T-helper 17 cell (primary cell): ENCODE results near the gene FAM83E. TPM values are rescaled to one million over a fixed set of nuclear protein-coding genes. Genes with fewer than 3 reads are reported as not detected.

ENCODE experiments used
- ATAC-seq: fragments of 150-1000 bp; cut with Tn5 transposase; 2 replicates; pipeline ENCODE4 v1.10.0; 2021; ENCODE audit warnings: mild to moderate bottlenecking, moderate library complexity
- DNase-seq, 3 donors: peaks; one replicate each; pipeline versions ENCODE4 v3.0.0 to v3.0.0-alpha.2; 2020 to 2021
- H3K9me3 ChIP-seq: one replicate; pipeline ENCODE4 v1.7.0; 2013; ENCODE audit warnings: low read length, mild to moderate bottlenecking; ENCODE audit not compliant: control insufficient read depth, poor library complexity, severe bottlenecking
- H3K27ac Mint-ChIP-seq: one replicate; pipeline ENCODE4 v1.8.0; 2022; ENCODE audit warnings: mild to moderate bottlenecking, moderate library complexity, mixed read lengths
- H3K27me3 Mint-ChIP-seq: one replicate; pipeline ENCODE4 v1.8.0; 2022; ENCODE audit warnings: mixed read lengths
- H3K36me3 Mint-ChIP-seq: one replicate; pipeline ENCODE4 v1.8.0; 2022; ENCODE audit warnings: low read depth, mixed read lengths
- H3K4me1 Mint-ChIP-seq: one replicate; pipeline ENCODE4 v1.8.0; 2022; ENCODE audit warnings: mild to moderate bottlenecking, mixed read lengths
- H3K4me3 Mint-ChIP-seq: one replicate; pipeline ENCODE4 v1.8.0; 2022; ENCODE audit warnings: mild to moderate bottlenecking, moderate library complexity, mixed read lengths
- total RNA-seq, 4 donors: library from RNA in 2 of 4; stranded (reverse) in 2 of 4; gene quantifications; one replicate each; pipeline ENCODE4 v1.2.3 and lab custom pipeline; 2022 to 2026

FAM83E gene
- total RNA-seq, 2 donors from 2014 or later, result 3.1 to 3.6 TPM

GRCh38 chr19:48603850-48604249 lies 11.0 kb downstream of the FAM83E start:
- Mint-ChIP-seq H3K27me3 (peaks cover under 1% of the 10 kb centered on the region), H3K4me1 (peaks cover 3% of the 10 kb centered on the region), H3K27ac (no peak overlapping the region), H3K36me3 (no peaks in the 10 kb centered on the region), H3K4me3 (no peak overlapping the region)
- no peak for DNase-seq
- no peak for ATAC-seq
- H3K9me3 ChIP-seq, result no peaks in the 10 kb centered on the region

GRCh38 chr19:48603449-48603848 lies 11.4 kb downstream of the FAM83E start:
- H3K36me3 Mint-ChIP-seq, result no peaks in the 10 kb centered on the region
- ATAC-seq (no peak), DNase-seq (no peak)
- H3K9me3 ChIP-seq, result no peaks in the 10 kb centered on the region
- no peak overlapping the region for H3K27ac Mint-ChIP-seq
- H3K27me3 Mint-ChIP-seq, result peaks cover 5% of the 10 kb centered on the region
- H3K4me3 Mint-ChIP-seq, result no peak overlapping the region
- no peaks in the 10 kb centered on the region for H3K4me1 Mint-ChIP-seq

GRCh38 chr19:48603001-48603400 lies 11.9 kb downstream of the FAM83E start:
- Mint-ChIP-seq H3K27ac (no peak overlapping the region), H3K4me1 (no peaks in the 10 kb centered on the region), H3K36me3 (no peaks in the 10 kb centered on the region), H3K27me3 (peaks cover 5% of the 10 kb centered on the region), H3K4me3 (no peak overlapping the region)
- DNase-seq (no peak), ATAC-seq (no peak)
- H3K9me3 ChIP-seq, result no peaks in the 10 kb centered on the region

- no peak for DNase-seq
- peaks cover 3% of the 10 kb centered on the region for H3K4me1 Mint-ChIP-seq
- no peak for ATAC-seq
- peaks cover 5% of the 10 kb centered on the region for H3K27me3 Mint-ChIP-seq
- H3K36me3 Mint-ChIP-seq, result no peaks in the 10 kb centered on the region
- no peak overlapping the region for H3K27ac Mint-ChIP-seq
- no peaks in the 10 kb centered on the region for H3K9me3 ChIP-seq
- H3K4me3 Mint-ChIP-seq, result no peak overlapping the region
Observed at GRCh38 chr19:48600679-48601417, 14.0 kb downstream of the FAM83E start.

- no peaks in the 10 kb centered on the region for H3K9me3 ChIP-seq
- Mint-ChIP-seq H3K27ac (peak overlapping the region; percentile 59), H3K4me3 (no peak overlapping the region), H3K27me3 (peaks cover 5% of the 10 kb centered on the region), H3K36me3 (peaks cover 3% of the 10 kb centered on the region), H3K4me1 (peaks cover 10% of the 10 kb centered on the region)
- DNase-seq (no peak), ATAC-seq (no peak)
Observed at GRCh38 chr19:48598996-48599700, 15.7 kb downstream of the FAM83E start.

- DNase-seq (peak in 1 of 3 donors; percentile 51), ATAC-seq (peak; percentile 95)
- peaks cover 13% of the 10 kb centered on the region for H3K4me1 Mint-ChIP-seq
- peaks cover 3% of the 10 kb centered on the region for H3K36me3 Mint-ChIP-seq
- H3K9me3 ChIP-seq, result no peaks in the 10 kb centered on the region
- H3K4me3 Mint-ChIP-seq, result peak overlapping the region; percentile 79
- peak overlapping the region; percentile 84 for H3K27ac Mint-ChIP-seq
- H3K27me3 Mint-ChIP-seq, result peaks cover 5% of the 10 kb centered on the region
Observed at GRCh38 chr19:48596679-48597465, 18.0 kb downstream of the FAM83E start.

GRCh38 chr19:48596237-48596636 lies 18.6 kb downstream of the FAM83E start:
- Mint-ChIP-seq H3K36me3 (peaks cover 3% of the 10 kb centered on the region), H3K27ac (peak overlapping the region; percentile 78), H3K4me1 (peaks cover 18% of the 10 kb centered on the region), H3K4me3 (peak overlapping the region; percentile 79), H3K27me3 (peaks cover 5% of the 10 kb centered on the region)
- no peaks in the 10 kb centered on the region for H3K9me3 ChIP-seq
- DNase-seq, result no peak
- no peak for ATAC-seq

GRCh38 chr19:48595833-48596232 lies 19.0 kb downstream of the FAM83E start:
- H3K9me3 ChIP-seq, result no peaks in the 10 kb centered on the region
- peaks cover 3% of the 10 kb centered on the region for H3K36me3 Mint-ChIP-seq
- peaks cover 18% of the 10 kb centered on the region for H3K4me1 Mint-ChIP-seq
- H3K27ac Mint-ChIP-seq, result peak overlapping the region; percentile 78
- DNase-seq, result no peak
- no peak for ATAC-seq
- H3K4me3 Mint-ChIP-seq, result peak overlapping the region; percentile 79
- H3K27me3 Mint-ChIP-seq, result peaks cover 5% of the 10 kb centered on the region

- no peaks in the 10 kb centered on the region for H3K9me3 ChIP-seq
- Mint-ChIP-seq H3K27ac (peak overlapping the region; percentile 78), H3K36me3 (peaks cover 3% of the 10 kb centered on the region), H3K4me3 (peak overlapping the region; percentile 75), H3K27me3 (peaks cover 5% of the 10 kb centered on the region), H3K4me1 (peaks cover 18% of the 10 kb centered on the region)
- DNase-seq (no peak), ATAC-seq (no peak)
Observed at GRCh38 chr19:48595171-48595570, 19.7 kb downstream of the FAM83E start.

GRCh38 chr19:48591021-48591420 lies 23.9 kb downstream of the FAM83E start:
- ATAC-seq, result no peak
- H3K4me1 Mint-ChIP-seq, result peaks cover 27% of the 10 kb centered on the region
- H3K9me3 ChIP-seq, result no peaks in the 10 kb centered on the region
- DNase-seq, result no peak
- peaks cover 3% of the 10 kb centered on the region for H3K36me3 Mint-ChIP-seq
- no peaks in the 10 kb centered on the region for H3K27me3 Mint-ChIP-seq
- H3K4me3 Mint-ChIP-seq, result no peak overlapping the region
- no peak overlapping the region for H3K27ac Mint-ChIP-seq

GRCh38 chr19:48588670-48589401 lies 26.0 kb downstream of the FAM83E start:
- no peaks in the 10 kb centered on the region for H3K9me3 ChIP-seq
- Mint-ChIP-seq H3K36me3 (peaks cover 3% of the 10 kb centered on the region), H3K4me3 (peak overlapping the region; percentile 82), H3K27ac (no peak overlapping the region), H3K4me1 (peaks cover 22% of the 10 kb centered on the region), H3K27me3 (no peaks in the 10 kb centered on the region)
- DNase-seq (peak; percentile 75 to 90 (median 82)), ATAC-seq (peak; percentile 92)

- ATAC-seq (no peak), DNase-seq (no peak)
- no peak overlapping the region for H3K4me3 Mint-ChIP-seq
Observed at GRCh38 chr19:48587387-48587786, 27.5 kb downstream of the FAM83E start.

More at GRCh38 chr19:48587387-48587786, 27.5 kb downstream of the FAM83E start:
- Mint-ChIP-seq H3K4me1 (peaks cover 20% of the 10 kb centered on the region), H3K36me3 (peaks cover 3% of the 10 kb centered on the region), H3K27ac (no peak overlapping the region), H3K27me3 (no peaks in the 10 kb centered on the region)
- H3K9me3 ChIP-seq, result no peaks in the 10 kb centered on the region
